ENCODE results near the gene HDGFL3. TPM values are rescaled to one million over a fixed set of nuclear protein-coding genes. Genes with fewer than 3 reads are reported as not detected.

The HDGFL3 gene
- total and polyA plus RNA-seq, 9 of the 15 experiments (the other 6 are each of a cell fraction or from before 2014, with no cell fraction given): 6.7 to 42.0 (median 31.4) TPM

- TF ChIP-seq ZNF224 (CRISPR knock-in tag; IDR thresholded peaks at IDR 0.05) (no peak), XRCC5 (IDR thresholded peaks at IDR 0.05; ENCODE audit: low read depth, low read length) (no peak), CXXC5 (CRISPR knock-in tag; IDR thresholded peaks at IDR 0.05) (peak; percentile 60), ZNF696 (CRISPR knock-in tag; conservative IDR thresholded peaks at IDR 0.05) (no peak), ZNF165 (CRISPR knock-in tag; IDR thresholded peaks at IDR 0.05; ENCODE audit: borderline replicate concordance) (no peak), NONO (IDR thresholded peaks at IDR 0.05; ENCODE audit: low read depth in 2 of 2, low read length in 1 of 2) (peak; percentile 38 to 55; a peak in 1 of 4 replicates), ZNF277 (CRISPR knock-in tag; IDR thresholded peaks at IDR 0.05; ENCODE audit: borderline replicate concordance) (no peak), MGA (IDR thresholded peaks at IDR 0.05) (peak; percentile 37; the same call in 1 of the 2 replicates), PRDM10 (IDR thresholded peaks at IDR 0.05; ENCODE audit: partially characterized antibody) (peak; percentile 52), TARDBP (IDR thresholded peaks at IDR 0.05) (no peak), ELF4 (CRISPR knock-in tag; IDR thresholded peaks at IDR 0.05) (no peak)
Observed at GRCh38 chr15:83207009-83207659, 489 bp downstream of the HDGFL3 start (continued).
